ENCODE measurements around the gene IL20.

DNA sequence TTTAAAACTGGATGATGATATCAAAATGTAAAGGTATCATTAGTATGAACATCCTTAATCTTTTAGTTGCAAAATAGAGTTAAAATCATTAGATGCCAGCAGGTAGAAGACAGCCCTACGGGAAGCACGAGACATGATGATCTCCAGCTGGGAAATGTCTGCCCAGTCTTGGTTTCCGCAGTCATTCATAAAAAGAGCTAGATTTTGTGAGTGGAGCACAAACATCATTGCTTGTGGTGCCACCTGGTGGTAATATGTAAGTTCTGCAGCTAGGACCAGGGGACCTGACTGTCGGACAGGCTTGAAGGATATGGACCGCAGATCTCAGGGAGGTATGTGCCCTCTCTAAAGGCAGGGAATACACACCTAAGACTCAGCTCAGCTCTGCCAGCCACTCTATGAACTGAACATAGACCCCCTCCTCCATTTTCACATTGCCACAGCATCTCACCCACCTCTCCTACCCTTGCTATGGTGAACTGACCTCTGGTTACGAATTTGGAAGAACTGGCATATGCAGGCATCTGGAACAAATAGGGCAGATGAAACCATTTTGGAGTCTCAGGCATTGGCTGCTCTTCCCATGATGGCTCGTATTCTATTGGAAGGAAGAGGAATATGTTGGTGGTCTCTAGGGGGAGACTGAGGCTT lies 47.1 kb downstream of the IL20 start:
- TF ChIP-seq CHD2 (IDR thresholded peaks at IDR 0.05; ENCODE audit: borderline replicate concordance, low read depth, low read length) (no peak), SIN3A (IDR thresholded peaks at IDR 0.05; ENCODE audit: low read depth, low read length) (no peak), POLR2A (IDR thresholded peaks at IDR 0.05; ENCODE audit: low read depth, low read length) (peak; percentile 40; the same call in 1 of the 2 replicates), RAD21 (IDR thresholded peaks at IDR 0.05; ENCODE audit: insufficient read depth, low read depth, low read length) (peak; percentile 76), FOXK2 (IDR thresholded peaks at IDR 0.05) (no peak), NR2C1 (IDR thresholded peaks at IDR 0.05) (no peak), MYC (IDR thresholded peaks at IDR 0.05; ENCODE audit: insufficient read depth, insufficient read length, insufficient replicate concordance, low read length, severe bottlenecking) (no peak), EGR1 (IDR thresholded peaks at IDR 0.05; ENCODE audit: borderline replicate concordance in 1 of 2, low read depth in 2 of 2, low read length in 2 of 2) (no peak)
- TF ChIP-seq, protein P1, sequence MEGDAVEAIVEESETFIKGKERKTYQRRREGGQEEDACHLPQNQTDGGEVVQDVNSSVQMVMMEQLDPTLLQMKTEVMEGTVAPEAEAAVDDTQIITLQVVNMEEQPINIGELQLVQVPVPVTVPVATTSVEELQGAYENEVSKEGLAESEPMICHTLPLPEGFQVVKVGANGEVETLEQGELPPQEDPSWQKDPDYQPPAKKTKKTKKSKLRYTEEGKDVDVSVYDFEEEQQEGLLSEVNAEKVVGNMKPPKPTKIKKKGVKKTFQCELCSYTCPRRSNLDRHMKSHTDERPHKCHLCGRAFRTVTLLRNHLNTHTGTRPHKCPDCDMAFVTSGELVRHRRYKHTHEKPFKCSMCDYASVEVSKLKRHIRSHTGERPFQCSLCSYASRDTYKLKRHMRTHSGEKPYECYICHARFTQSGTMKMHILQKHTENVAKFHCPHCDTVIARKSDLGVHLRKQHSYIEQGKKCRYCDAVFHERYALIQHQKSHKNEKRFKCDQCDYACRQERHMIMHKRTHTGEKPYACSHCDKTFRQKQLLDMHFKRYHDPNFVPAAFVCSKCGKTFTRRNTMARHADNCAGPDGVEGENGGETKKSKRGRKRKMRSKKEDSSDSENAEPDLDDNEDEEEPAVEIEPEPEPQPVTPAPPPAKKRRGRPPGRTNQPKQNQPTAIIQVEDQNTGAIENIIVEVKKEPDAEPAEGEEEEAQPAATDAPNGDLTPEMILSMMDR (IDR thresholded peaks at IDR 0.05 in 2 of 3, conservative IDR thresholded peaks at IDR 0.05 in 1 of 3; ENCODE audit: control insufficient read depth in 2 of 3, extremely low read depth in 1 of 3, insufficient read depth in 1 of 3, low read depth in 3 of 3, low read length in 3 of 3), result peak; percentile 71 to 90 (median 77); a peak in 5 of 6 replicates

All from GM12878 (cell line).